Activated T-cell treated with anti-CD3 and anti-CD28 coated beads, Interleukin-2, amount 50 U/mL, for 24 hours (primary cell): ENCODE measurements around the gene TUBA1B.
"Not testable (repeated sequence)": the region's sequence is repeated elsewhere in the genome, so short reads cannot be mapped to it uniquely, and the experiment has no call there.

Source experiments
- DNase-seq: peaks from one replicate; pipeline ENCODE4 v3.0.0-alpha.2; 2020
- H3K27ac Mint-ChIP-seq: 2 replicates; pipeline ENCODE4 v1.8.0; 2020; ENCODE audit warnings: mild to moderate bottlenecking, mixed read lengths
- H3K27me3 Mint-ChIP-seq: 2 replicates; pipeline ENCODE4 v1.8.0; 2020; ENCODE audit warnings: mixed read lengths
- H3K36me3 Mint-ChIP-seq: 2 replicates; pipeline ENCODE4 v1.8.0; 2020; ENCODE audit warnings: low read depth, mixed read lengths
- H3K4me1 Mint-ChIP-seq: 2 replicates; pipeline ENCODE4 v1.8.0; 2020; ENCODE audit warnings: low read depth, mixed read lengths
- H3K4me3 Mint-ChIP-seq: 2 replicates; pipeline ENCODE4 v1.8.0; 2020; ENCODE audit warnings: mild to moderate bottlenecking, moderate library complexity, mixed read lengths
- H3K9me3 Mint-ChIP-seq: 2 replicates; pipeline ENCODE4 v1.8.0; 2020; ENCODE audit warnings: mixed read lengths

Gene TUBA1B

DNA sequence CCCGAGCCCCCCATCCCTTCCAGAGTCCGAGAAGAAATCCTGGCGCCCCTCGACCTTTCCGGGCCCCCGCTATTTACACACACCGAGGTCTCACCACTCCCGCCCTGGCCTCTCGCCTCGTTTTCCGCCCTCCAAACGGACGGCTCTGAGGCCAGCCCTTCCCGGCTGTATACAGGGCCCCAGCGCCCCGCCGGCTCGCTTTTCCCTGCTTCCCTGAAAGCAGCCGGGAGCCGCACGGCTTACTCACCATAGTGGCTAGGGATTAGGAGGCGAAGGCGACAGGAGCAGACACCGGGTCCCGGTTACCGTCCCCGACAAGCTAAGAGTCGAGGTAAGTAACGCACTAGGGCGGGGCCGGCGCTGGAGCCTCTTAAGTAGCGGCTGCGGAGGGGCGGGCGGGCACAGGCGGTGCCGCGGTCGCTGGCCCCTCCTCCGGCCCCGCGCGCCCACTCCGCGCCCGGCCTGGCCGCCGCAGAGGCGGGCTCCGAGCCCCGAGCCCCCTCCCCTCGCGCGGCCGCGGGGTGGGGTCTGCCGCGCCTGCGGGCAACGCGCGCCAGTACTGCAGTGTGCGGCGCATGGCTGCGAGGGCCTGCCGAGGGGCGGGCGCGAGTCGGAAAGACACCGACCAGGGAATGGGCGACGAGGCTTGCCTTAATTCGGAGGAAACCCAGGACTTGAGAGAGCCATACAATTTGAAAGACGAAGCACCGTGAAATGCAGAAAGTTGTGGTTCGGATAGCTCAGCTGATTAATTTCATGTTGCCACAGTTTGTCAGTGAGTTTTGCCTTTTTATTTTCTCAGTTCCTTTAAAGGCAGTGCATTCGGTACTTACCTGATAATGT lies at the start of gene TUBA1B:
Gene TUBA1B, minus strand, starts transcription at position 345 of the 843 bp plus-strand sequence. Its CDS starts 95 bp downstream, at position 250.
- Mint-ChIP-seq H3K4me3 (peak within 1 kb of the TSS; percentile 98), H3K9me3 (no peaks in the 10 kb centered on the region), H3K4me1 (peaks cover 49% of the 10 kb centered on the region), H3K27me3 (peaks cover 2% of the 10 kb centered on the region), H3K36me3 (peaks cover 55% of the 10 kb centered on the region), H3K27ac (peak within 1 kb of the TSS; percentile 99)
- peak; percentile 95 for DNase-seq

- Mint-ChIP-seq H3K36me3 (no peaks in the 10 kb centered on the region), H3K9me3 (no peaks in the 10 kb centered on the region), H3K27me3 (no peaks in the 10 kb centered on the region), H3K27ac (no peak overlapping the region), H3K4me1 (no peaks in the 10 kb centered on the region), H3K4me3 (no peak overlapping the region)
- DNase-seq = no peak
Observed at GRCh38 chr12:49174218-49174617, 43.0 kb upstream of the TUBA1B start.

- H3K36me3 Mint-ChIP-seq = no peaks in the 10 kb centered on the region
- no peaks in the 10 kb centered on the region for H3K27me3 Mint-ChIP-seq
- H3K27ac Mint-ChIP-seq = no peak overlapping the region
- H3K4me1 Mint-ChIP-seq = no peaks in the 10 kb centered on the region
- no peak for DNase-seq
- H3K9me3 Mint-ChIP-seq = no peaks in the 10 kb centered on the region
- H3K4me3 Mint-ChIP-seq = no peak overlapping the region
Observed at GRCh38 chr12:49170924-49171323, 39.7 kb upstream of the TUBA1B start.

DNA sequence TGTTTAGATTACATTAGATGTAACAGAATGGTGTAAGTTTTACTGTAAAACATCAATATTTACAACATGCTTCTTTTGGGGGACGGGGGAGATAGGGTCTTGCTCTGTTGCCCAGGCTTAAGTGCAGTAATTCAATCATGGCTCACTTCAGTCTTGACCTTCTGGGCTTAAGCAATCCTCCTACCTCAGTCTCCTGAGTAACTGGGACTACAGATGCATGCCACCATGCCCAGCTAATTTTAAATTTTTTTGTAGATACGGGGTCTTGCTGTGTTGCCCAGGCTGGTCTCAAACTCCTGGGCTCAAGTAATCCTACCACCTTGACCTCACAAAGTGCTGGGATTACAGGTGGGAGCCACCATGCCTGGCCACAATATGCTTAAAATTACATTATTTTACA lies 33.9 kb upstream of the TUBA1B start:
- Mint-ChIP-seq H3K36me3 (no peaks in the 10 kb centered on the region), H3K4me3 (no peak overlapping the region), H3K27me3 (no peaks in the 10 kb centered on the region), H3K4me1 (no peaks in the 10 kb centered on the region), H3K9me3 (no peaks in the 10 kb centered on the region), H3K27ac (no peak overlapping the region)
- DNase-seq = no peak

DNA sequence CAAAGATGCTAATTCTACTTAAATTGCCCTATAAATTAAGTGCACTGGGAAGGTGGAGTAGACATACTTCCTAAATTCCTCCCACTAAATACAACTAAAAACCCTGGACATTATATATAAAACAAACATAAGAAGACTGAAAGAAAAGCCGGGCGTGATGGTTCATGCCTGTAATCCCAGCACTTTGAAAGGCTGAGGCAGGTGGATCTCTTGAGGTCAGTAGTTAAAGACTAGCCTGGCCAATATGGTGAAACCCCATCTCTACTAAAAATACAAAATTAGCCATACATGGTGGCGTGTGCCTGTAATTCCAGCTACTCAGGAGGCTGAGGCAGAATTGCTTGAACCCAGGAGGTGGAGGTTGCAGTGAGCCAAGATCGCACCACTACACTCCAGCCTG lies 30.7 kb upstream of the TUBA1B start:
- DNase-seq = not testable (repeated sequence)

DNA sequence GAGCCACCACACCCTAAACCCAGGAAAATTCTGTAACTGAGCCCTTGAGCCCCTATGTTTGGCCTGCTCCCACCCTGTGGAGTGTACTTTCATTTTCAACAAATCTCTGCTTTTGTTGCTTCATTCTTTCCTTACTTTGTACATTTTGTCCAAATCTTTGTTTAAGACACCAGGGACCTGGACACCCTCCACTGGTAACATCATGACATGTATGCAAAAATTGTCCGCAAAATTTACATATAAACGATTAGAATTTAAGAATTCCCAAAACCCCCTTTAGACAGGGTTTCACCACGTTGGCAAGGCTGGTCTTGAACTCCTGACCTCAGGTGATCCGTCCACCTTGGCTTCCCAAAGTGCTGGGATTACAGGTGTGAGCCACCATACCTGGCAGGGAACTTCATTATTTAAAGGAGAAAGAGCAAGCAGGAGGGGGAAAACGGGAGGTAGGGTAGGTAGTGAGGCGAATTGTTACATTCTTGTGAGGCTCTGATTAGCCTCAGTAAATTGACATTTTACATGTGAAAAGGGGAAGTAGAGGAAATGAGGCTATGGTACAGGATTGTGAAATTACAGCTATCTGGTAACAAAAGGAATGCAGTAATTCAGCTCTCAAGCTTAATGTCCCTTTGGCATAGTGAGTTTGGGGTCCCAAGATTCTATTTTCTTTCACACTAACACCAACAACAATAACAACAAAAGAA lies 30.0 kb upstream of the TUBA1B start:
- Mint-ChIP-seq H3K9me3 (no peaks in the 10 kb centered on the region), H3K4me3 (no peak overlapping the region), H3K27me3 (no peaks in the 10 kb centered on the region), H3K27ac (no peak overlapping the region), H3K36me3 (no peaks in the 10 kb centered on the region), H3K4me1 (no peaks in the 10 kb centered on the region)
- DNase-seq = no peak

More for the DNA sequence above, 30.7 kb upstream of the TUBA1B start:
- H3K27ac Mint-ChIP-seq, H3K4me1 Mint-ChIP-seq, H3K9me3 Mint-ChIP-seq, H3K27me3 Mint-ChIP-seq, H3K4me3 Mint-ChIP-seq, H3K36me3 Mint-ChIP-seq: not testable (repeated sequence)

DNA sequence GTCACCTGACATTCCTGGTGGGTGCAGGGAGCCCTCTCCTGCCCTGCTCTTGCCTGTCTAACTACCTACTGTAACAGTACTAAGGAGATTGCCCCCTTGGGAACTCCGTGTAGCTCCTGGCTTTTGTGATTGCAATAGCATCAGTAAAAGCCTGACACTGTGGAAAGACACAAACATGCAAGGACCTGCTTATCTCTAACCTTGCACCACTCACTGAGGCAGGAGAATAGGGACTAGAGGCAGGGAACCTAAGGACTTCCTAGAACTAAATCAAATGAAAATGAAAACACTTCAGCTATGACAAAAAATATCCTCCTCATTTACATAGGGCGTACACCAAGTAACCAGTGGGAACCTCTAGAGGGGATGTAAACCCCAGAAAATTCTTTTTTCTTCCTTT lies 29.2 kb upstream of the TUBA1B start:
- DNase-seq = no peak
- Mint-ChIP-seq H3K27me3 (no peaks in the 10 kb centered on the region), H3K36me3 (no peaks in the 10 kb centered on the region), H3K9me3 (no peaks in the 10 kb centered on the region), H3K27ac (no peak overlapping the region), H3K4me3 (no peak overlapping the region), H3K4me1 (no peaks in the 10 kb centered on the region)

DNA sequence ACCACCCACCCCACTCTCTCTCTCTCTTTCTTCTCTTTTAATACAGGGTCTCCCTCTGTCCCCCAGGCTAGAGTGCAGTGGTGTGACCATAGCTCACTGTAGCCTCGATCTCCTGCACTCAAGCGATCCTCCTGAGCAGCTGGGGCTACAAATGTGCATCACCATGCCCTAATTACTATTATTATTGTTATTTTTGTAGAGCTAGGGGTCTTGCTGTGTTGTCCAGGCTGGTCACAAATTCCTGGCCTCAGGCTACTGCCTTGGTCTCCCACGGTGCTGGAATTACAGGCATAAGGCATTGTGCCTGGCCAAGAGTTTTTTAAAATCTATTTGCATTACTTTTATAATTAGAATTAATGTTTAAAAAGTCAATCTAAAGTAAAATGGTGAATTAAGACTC lies 23.0 kb upstream of the TUBA1B start:
- Mint-ChIP-seq H3K4me1 (no peaks in the 10 kb centered on the region), H3K36me3 (no peaks in the 10 kb centered on the region), H3K4me3 (no peak overlapping the region), H3K27ac (no peak overlapping the region), H3K27me3 (no peaks in the 10 kb centered on the region), H3K9me3 (no peaks in the 10 kb centered on the region)
- DNase-seq = no peak

DNA sequence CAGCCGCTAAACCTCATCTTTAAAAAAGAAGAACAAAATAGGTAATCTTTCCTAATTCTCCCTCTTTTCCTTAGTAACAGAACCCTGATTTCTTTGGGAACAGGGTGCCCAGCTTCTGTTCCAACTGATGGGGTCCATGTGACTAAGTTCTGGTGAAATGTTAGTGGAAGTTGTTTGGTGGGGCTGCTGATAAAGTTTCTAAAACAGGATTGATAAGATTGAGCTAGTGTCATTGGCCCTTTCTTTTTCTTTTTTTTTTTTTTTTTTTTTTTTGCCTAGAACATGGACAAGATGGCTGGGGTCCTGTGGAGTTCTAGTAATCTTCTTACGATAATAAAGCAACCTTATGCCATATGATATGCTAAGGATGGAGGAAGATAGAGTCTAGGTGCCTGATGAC lies 16.2 kb upstream of the TUBA1B start:
- H3K9me3 Mint-ChIP-seq = no peaks in the 10 kb centered on the region
- peaks cover 2% of the 10 kb centered on the region for H3K36me3 Mint-ChIP-seq
- no peaks in the 10 kb centered on the region for H3K27me3 Mint-ChIP-seq
- no peaks in the 10 kb centered on the region for H3K4me1 Mint-ChIP-seq
- no peak for DNase-seq
- no peak overlapping the region for H3K4me3 Mint-ChIP-seq
- no peak overlapping the region for H3K27ac Mint-ChIP-seq

GRCh38 chr12:49146406-49146805 lies 15.2 kb upstream of the TUBA1B start:
- DNase-seq = no peak
- Mint-ChIP-seq H3K27me3 (no peaks in the 10 kb centered on the region), H3K4me3 (no peak overlapping the region), H3K36me3 (peaks cover 2% of the 10 kb centered on the region), H3K27ac (no peak overlapping the region), H3K9me3 (no peaks in the 10 kb centered on the region), H3K4me1 (no peaks in the 10 kb centered on the region)

DNA sequence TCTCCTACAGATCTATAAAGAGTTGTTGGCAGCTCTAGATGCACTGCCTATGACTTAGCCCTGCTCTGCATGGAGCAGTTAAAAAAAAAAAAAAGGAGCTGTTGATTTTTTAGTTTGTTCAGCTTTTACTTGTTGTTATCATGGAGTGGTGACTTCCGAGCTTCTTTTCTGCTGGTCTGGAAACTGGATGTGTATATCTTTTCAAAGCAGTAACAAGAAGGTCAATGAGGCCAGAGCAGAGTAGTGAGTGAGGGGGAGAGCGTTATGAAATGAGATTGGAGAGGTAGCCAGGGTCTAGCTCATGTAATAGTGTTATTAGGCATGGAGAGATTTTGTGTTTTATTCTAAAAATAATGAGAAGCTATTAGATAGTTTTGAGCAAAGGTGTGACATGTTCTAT lies 13.2 kb upstream of the TUBA1B start:
- H3K36me3 Mint-ChIP-seq = peaks cover 2% of the 10 kb centered on the region
- no peaks in the 10 kb centered on the region for H3K27me3 Mint-ChIP-seq
- peaks cover 3% of the 10 kb centered on the region for H3K4me1 Mint-ChIP-seq
- no peak overlapping the region for H3K4me3 Mint-ChIP-seq
- DNase-seq = no peak
- no peaks in the 10 kb centered on the region for H3K9me3 Mint-ChIP-seq
- no peak overlapping the region for H3K27ac Mint-ChIP-seq

DNA sequence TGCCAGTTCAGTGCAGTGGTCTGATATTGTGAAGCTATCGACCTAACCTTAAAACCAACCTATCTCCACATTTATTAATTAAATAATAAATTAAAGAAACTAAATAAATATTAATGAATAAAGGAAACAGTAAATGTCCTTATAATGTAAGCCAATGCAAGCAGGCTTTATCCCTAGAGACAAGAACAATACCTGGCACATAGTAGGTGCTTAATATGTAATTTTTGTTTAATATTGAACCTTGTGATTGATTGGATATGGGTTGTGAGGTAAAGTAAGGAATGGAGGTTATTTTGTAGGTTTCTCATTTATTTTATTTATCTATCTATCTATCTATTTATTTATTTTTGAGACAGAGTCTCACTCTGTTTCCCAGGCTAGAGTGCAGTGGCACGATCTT lies 7.8 kb upstream of the TUBA1B start:
- Mint-ChIP-seq H3K27ac (no peak overlapping the region), H3K9me3 (no peaks in the 10 kb centered on the region), H3K36me3 (peaks cover 3% of the 10 kb centered on the region), H3K27me3 (no peaks in the 10 kb centered on the region), H3K4me1 (peaks cover 4% of the 10 kb centered on the region), H3K4me3 (no peak overlapping the region)
- no peak for DNase-seq

DNA sequence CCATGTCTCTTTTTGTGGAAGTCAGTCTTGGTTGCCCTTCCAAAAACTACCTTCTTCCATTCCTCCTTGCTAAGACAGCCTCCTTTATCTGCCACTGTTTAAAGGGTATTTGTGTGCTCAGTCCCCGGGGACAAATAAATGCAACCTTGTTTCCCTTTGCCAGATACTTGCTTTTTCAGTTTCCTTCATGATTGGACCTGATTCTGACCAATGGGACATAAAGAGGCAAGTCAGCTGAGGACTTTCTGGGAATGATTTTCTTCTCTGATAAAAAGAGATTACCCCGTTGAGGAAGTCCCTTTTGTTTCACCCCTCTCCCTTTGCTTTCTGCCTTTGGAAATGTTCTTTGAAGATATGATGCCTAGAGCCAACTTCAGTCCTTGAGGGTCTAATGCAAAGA lies 7.4 kb upstream of the TUBA1B start:
- Mint-ChIP-seq H3K4me1 (peaks cover 7% of the 10 kb centered on the region), H3K36me3 (peaks cover 3% of the 10 kb centered on the region), H3K4me3 (no peak overlapping the region), H3K27ac (no peak overlapping the region), H3K9me3 (no peaks in the 10 kb centered on the region), H3K27me3 (no peaks in the 10 kb centered on the region)
- DNase-seq = no peak

DNA sequence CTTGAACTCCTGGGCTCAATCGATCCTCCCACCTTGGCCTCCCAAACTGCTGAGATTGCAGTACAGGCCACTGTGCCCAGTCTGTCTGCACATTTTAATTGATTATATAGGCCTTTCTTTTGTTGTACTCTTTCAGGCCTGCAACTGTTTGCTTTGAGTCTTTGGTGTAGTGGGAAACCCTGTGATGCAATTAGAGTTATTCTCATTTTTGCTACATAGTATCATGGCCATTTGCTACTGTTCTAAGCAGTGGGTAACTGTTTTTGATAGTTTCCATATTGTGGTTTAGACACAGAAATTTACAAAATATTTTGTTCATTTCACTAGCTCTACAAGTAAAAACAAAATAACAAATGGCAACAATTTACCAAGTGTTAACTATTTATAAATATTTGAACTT lies 6.3 kb upstream of the TUBA1B start:
- H3K27ac Mint-ChIP-seq = no peak overlapping the region
- H3K9me3 Mint-ChIP-seq = no peaks in the 10 kb centered on the region
- no peak for DNase-seq
- H3K27me3 Mint-ChIP-seq = no peaks in the 10 kb centered on the region
- H3K4me1 Mint-ChIP-seq = peaks cover 18% of the 10 kb centered on the region
- no peak overlapping the region for H3K4me3 Mint-ChIP-seq
- peaks cover 3% of the 10 kb centered on the region for H3K36me3 Mint-ChIP-seq

GRCh38 chr12:49136997-49137396 lies 5.8 kb upstream of the TUBA1B start:
- H3K27me3 Mint-ChIP-seq, H3K9me3 Mint-ChIP-seq, H3K4me3 Mint-ChIP-seq, H3K36me3 Mint-ChIP-seq, DNase-seq, H3K27ac Mint-ChIP-seq: not testable (repeated sequence)
- H3K4me1 Mint-ChIP-seq = peaks cover 22% of the 10 kb centered on the region
